MM.1S (cell line): ENCODE measurements around the gene FUS.

ENCODE experiments used
- DNase-seq: peaks from one replicate; pipeline ENCODE4 v3.0.0-alpha.2; 2015
- H2AFZ ChIP-seq: fragments of 300-600 bp; sonication (generic); 2 replicates; pipeline ENCODE4 v1.6.0; 2016; ENCODE audit warnings: antibody characterized with exemption, low read length
- H3F3A ChIP-seq: fragments of 300-600 bp; sonication (generic); 2 replicates; pipeline ENCODE4 v1.6.1; 2016; ENCODE audit warnings: mild to moderate bottlenecking, antibody characterized with exemption, low read length, moderate library complexity, mixed read lengths; ENCODE audit not compliant: insufficient read depth
- H3K27ac ChIP-seq: fragments of 300-600 bp; sonication (generic); 2 replicates; pipeline ENCODE4 v1.5.1; 2016; ENCODE audit warnings: mild to moderate bottlenecking, low read length
- H3K27me3 ChIP-seq: fragments of 300-600 bp; sonication (generic); replicated peaks from 2 replicates; pipeline ENCODE4 v1.6.0; 2016; ENCODE audit warnings: low read length; ENCODE audit not compliant: insufficient read depth
- H3K36me3 ChIP-seq: fragments of 300-600 bp; sonication (generic); replicated peaks from 2 replicates; pipeline ENCODE4 v1.6.1; 2016; ENCODE audit warnings: mild to moderate bottlenecking, low read length, mixed read lengths; ENCODE audit not compliant: insufficient read depth
- H3K4me1 ChIP-seq: fragments of 300-600 bp; sonication (generic); 2 replicates; pipeline ENCODE4 v1.6.1; 2016; ENCODE audit warnings: low read length, mixed read lengths
- H3K4me2 ChIP-seq: fragments of 300-600 bp; sonication (generic); 2 replicates; pipeline ENCODE4 v1.6.0; 2016; ENCODE audit warnings: low read depth, low read length
- H3K4me3 ChIP-seq: fragments of 300-600 bp; sonication (generic); 2 replicates; pipeline ENCODE4 v1.5.1; 2016; ENCODE audit warnings: low read length, mixed read lengths
- H3K79me2 ChIP-seq: fragments of 300-600 bp; sonication (generic); 2 replicates; pipeline ENCODE4 v1.6.1; 2016; ENCODE audit warnings: mixed run types, low read length, mixed read lengths
- H3K9ac ChIP-seq: fragments of 300-600 bp; sonication (generic); 2 replicates; pipeline ENCODE4 v1.6.1; 2016; ENCODE audit warnings: low read length, mixed read lengths
- H3K9me2 ChIP-seq: fragments of 300-600 bp; sonication (generic); replicated peaks from 2 replicates; pipeline ENCODE4 v1.6.1; 2016; ENCODE audit warnings: mild to moderate bottlenecking, low read length, mixed read lengths; ENCODE audit not compliant: insufficient read depth
- H3K9me3 ChIP-seq: fragments of 300-600 bp; sonication (generic); replicated peaks from 2 replicates; pipeline ENCODE4 v1.6.1; 2016; ENCODE audit warnings: mild to moderate bottlenecking, low read length, mixed read lengths; ENCODE audit not compliant: insufficient read depth
- H4K20me1 ChIP-seq: fragments of 300-600 bp; sonication (generic); 2 replicates; pipeline ENCODE4 v1.6.1; 2016; ENCODE audit warnings: mild to moderate bottlenecking, low read length, moderate library complexity, mixed read lengths; ENCODE audit not compliant: insufficient read depth
- EZH2 ChIP-seq: fragments of 300-600 bp; sonication (generic); optimal IDR thresholded peaks from 2 replicates; pipeline ENCODE3; 2017; ENCODE audit warnings: low read depth, mild to moderate bottlenecking, antibody characterized with exemption, low read length, mixed read lengths
- EZH2phosphoT487 ChIP-seq: fragments of 300-600 bp; sonication (generic); IDR thresholded peaks from 2 replicates; pipeline ENCODE4 v1.6.1; 2018; ENCODE audit warnings: antibody characterized with exemption, low read length
- TF ChIP-seq, protein P1 (sequence below): fragments of 300-600 bp; sonication (generic); IDR thresholded peaks from 2 replicates; pipeline ENCODE4 v1.5.1; 2016; ENCODE audit warnings: antibody characterized with exemption, low read length, mixed read lengths

Gene FUS

DNA sequence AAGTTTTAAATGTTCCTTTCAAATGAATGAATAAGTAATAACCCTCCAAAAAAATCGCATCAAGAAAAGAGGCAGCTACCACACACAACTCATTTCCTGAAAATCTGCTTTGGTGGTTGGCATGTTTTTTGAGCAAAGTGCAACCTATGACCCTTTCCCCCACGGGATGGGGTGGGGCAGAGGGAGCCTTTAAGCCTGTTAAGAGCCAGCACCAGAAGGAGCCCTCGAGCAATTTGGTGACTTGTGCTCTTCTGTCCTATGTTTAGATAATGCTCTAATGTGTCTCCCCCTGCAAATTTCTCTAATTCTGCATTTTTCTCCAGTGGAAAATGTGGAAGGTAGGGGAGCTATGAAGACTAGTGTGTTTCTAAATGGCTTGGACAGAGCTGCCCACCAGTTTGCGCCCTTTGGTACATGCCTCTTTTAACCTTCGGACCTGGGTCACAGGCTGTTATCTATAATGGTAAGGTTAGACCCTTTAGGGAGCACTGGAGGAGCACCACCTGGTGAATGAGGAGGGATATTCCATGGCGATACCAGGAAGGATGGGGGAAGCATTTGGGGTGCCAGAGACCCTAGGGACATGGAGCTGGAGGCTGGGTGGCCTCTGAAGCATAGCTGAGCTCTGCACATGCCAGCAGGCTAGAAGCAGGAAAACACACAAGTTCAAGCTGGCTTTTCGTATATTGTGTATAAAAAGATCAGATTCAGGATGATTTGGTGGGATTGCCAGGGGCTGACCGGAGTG is 21.1 kb downstream of the FUS start:
- Histone ChIP-seq H3K4me2 (peak overlapping the region; percentile 81), H3K9ac (0 out of 2 replicates have a peak overlapping the region, but pooled peaks have one; percentile 54), H3K36me3 (no peaks in the 10 kb centered on the region), H3K9me2 (no peaks in the 10 kb centered on the region), H2AFZ (no peak overlapping the region), H3K4me3 (0 out of 2 replicates have a peak overlapping the region, but pooled peaks have one; percentile 80), H3K4me1 (peaks cover 10% of the 10 kb centered on the region; the same call in 1 of the 2 replicates), H3K27ac (no peak overlapping the region), H3K27me3 (no peaks in the 10 kb centered on the region), H3K9me3 (no peaks in the 10 kb centered on the region), H3K79me2 (no peaks in the 10 kb centered on the region), H3F3A (peaks cover 15% of the 10 kb centered on the region; the same call in 1 of the 2 replicates), H4K20me1 (no peaks in the 10 kb centered on the region)
- TF ChIP-seq, protein P1, sequence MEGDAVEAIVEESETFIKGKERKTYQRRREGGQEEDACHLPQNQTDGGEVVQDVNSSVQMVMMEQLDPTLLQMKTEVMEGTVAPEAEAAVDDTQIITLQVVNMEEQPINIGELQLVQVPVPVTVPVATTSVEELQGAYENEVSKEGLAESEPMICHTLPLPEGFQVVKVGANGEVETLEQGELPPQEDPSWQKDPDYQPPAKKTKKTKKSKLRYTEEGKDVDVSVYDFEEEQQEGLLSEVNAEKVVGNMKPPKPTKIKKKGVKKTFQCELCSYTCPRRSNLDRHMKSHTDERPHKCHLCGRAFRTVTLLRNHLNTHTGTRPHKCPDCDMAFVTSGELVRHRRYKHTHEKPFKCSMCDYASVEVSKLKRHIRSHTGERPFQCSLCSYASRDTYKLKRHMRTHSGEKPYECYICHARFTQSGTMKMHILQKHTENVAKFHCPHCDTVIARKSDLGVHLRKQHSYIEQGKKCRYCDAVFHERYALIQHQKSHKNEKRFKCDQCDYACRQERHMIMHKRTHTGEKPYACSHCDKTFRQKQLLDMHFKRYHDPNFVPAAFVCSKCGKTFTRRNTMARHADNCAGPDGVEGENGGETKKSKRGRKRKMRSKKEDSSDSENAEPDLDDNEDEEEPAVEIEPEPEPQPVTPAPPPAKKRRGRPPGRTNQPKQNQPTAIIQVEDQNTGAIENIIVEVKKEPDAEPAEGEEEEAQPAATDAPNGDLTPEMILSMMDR, result no peak
- TF ChIP-seq EZH2phosphoT487 (no peak), EZH2 (no peak)
- no peak for DNase-seq

DNA sequence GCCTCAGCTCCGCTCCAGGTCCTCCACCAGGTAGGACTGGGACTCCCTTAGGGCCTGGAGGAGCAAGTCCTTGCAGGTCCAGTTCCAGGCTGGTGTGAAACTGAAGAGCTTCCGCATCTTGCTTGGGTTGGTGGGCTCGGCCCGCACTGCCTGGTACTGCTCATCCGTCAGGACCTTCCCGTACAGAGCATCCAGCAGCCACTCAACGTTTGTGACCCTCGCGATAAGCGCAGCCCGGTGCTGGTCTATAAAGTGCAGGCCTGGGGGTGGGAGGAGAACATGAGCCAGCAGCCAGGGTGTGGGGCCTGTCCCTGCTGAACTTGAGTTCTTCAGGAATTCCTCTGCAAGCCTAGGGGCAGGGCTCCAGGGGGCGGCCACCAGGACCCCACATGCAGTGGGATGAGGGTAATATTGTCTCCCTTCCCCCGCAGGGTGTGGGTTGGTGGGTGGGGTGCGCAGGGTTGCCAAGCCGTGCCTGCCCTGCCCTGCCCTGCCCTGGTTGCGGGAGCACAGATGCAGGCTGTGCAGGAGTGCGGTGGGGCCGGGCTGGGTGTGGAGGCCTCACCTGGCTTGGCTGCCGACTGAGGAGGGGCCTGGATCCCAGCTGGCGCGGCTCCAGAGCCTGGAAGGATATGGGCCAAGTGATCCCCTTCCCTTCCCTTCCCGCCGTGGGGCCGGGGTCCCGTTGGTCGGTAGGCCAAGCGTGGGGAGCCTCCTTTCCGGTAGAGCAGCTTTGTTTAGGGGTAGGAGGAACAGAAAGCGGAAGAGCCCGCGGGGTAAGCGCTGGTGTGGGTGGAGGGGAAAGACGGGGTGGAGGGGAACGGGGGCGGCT is 21.9 kb downstream of the FUS start:
- peak overlapping the region; percentile 80 for H3K4me3 ChIP-seq
- H3K9ac ChIP-seq, result peak overlapping the region; percentile 54; the same call in 1 of the 2 replicates
- H3K4me2 ChIP-seq, result peak overlapping the region; percentile 81
- H4K20me1 ChIP-seq, result no peaks in the 10 kb centered on the region
- H2AFZ ChIP-seq, result peak overlapping the region; percentile 89
- TF ChIP-seq EZH2phosphoT487 (no peak), EZH2 (no peak)
- TF ChIP-seq, protein P1, result no peak
- peaks cover 10% of the 10 kb centered on the region; the same call in 1 of the 2 replicates for H3K4me1 ChIP-seq
- H3K27ac ChIP-seq, result no peak overlapping the region; the same call in 1 of the 2 replicates
- H3K9me3 ChIP-seq, result no peaks in the 10 kb centered on the region
- peaks cover 15% of the 10 kb centered on the region; the same call in 1 of the 2 replicates for H3F3A ChIP-seq
- H3K79me2 ChIP-seq, result no peaks in the 10 kb centered on the region
- DNase-seq, result peak; percentile 25
- no peaks in the 10 kb centered on the region for H3K9me2 ChIP-seq
- no peaks in the 10 kb centered on the region for H3K27me3 ChIP-seq
- no peaks in the 10 kb centered on the region for H3K36me3 ChIP-seq

DNA sequence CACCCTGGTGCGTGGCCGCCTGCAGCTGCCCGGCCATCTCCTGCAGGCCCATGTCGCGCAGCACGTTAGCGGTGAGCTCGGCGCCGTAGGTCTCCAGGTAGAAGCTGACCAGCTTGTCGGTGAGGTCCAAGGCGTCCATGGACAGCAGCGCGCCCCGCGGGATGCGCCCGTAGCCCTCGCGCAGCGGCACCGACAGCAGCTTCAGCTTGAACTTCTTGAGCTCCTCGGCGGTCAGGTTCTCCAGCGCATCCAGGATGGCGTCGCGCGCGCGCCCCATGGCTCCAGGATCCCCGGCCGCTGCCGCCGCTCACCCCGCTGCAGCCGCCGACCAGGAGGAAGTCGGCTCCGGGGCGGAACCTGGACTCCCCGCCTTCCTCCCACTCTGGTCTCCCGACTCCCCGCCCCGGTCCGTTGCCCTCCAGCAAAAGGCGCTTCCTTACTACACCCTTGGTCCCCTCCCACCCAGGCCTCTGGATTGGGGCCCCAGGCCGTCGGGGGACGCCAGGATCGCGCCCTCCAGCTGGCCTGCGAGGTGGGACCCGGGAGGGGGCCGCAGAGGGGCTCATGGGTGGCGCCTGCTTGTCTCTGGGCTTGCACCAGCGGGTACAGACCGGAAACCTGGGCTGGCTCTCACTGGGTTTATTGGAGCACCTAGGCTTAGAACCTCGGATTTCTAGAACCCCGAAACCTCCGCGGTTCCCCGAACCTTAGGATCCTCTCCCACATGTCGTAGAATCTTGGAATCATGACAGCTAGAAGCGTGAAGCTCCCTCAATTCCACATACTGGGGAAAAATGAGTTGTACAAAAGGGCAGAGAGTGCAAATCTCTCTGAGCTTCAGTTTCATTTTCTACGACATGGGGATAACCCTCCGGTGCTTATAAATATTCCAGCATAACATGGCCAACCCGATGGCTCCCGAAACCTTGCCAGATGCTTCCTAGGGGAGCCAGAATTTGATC is 22.8 kb downstream of the FUS start, which contains the start of gene PYCARD:
Gene PYCARD (minus strand): TSS at position 347 of the 962 bp plus-strand sequence. CDS start 70 bp downstream, at position 277.
- Histone ChIP-seq H3K9me2 (no peaks in the 10 kb centered on the region), H3K9me3 (no peaks in the 10 kb centered on the region), H2AFZ (peak within 1 kb of the TSS; percentile 89), H3K4me3 (peak within 1 kb of the TSS; percentile 80), H3K9ac (peak within 1 kb of the TSS; percentile 54; the same call in 1 of the 2 replicates), H3K4me1 (peaks cover 10% of the 10 kb centered on the region; the same call in 1 of the 2 replicates), H4K20me1 (no peaks in the 10 kb centered on the region), H3K4me2 (peak within 1 kb of the TSS; percentile 81), H3K27ac (peak within 1 kb of the TSS; percentile 9; the same call in 1 of the 2 replicates), H3K27me3 (no peaks in the 10 kb centered on the region; the same call in 1 of the 2 replicates), H3F3A (peaks cover 15% of the 10 kb centered on the region; the same call in 1 of the 2 replicates), H3K36me3 (no peaks in the 10 kb centered on the region), H3K79me2 (no peaks in the 10 kb centered on the region)
- TF ChIP-seq EZH2 (no peak), EZH2phosphoT487 (no peak)
- TF ChIP-seq, protein P1, result no peak
- DNase-seq, result peak; percentile 25
